HepG2 (cell line): ENCODE results near the gene ACSS1. TPM values are rescaled to one million over a fixed set of nuclear protein-coding genes. Genes with fewer than 3 reads are reported as not detected.
A peak's percentile ranks its signal among the peaks of the same experiment; 100 is the strongest.

ENCODE experiments used
- ADNP ChIP-seq: sonication (generic); formaldehyde crosslinking; IDR thresholded peaks from 2 replicates; pipeline ENCODE4 v1.4.0; 2020; ENCODE audit warnings: missing genetic modification reagents
- CTCF ChIP-seq: sonication (generic); formaldehyde crosslinking; IDR thresholded peaks from 2 replicates; pipeline ENCODE4 v1.5.0; 2020; ENCODE audit warnings: mild to moderate bottlenecking, missing genetic modification reagents, moderate library complexity
- EP300 ChIP-seq, 3 experiments: sonication (generic) in 1 of 3; formaldehyde crosslinking in 1 of 3; IDR thresholded peaks; 2 replicates each; pipeline versions ENCODE4 v1.5.1 to v1.6.1; 2011 to 2020; ENCODE audit warnings: low read depth in 2 of 3, low read length in 2 of 3, borderline replicate concordance in 1 of 3, improper control_type of control experiment in 1 of 3, mild to moderate bottlenecking in 1 of 3, missing genetic modification reagents in 1 of 3, moderate library complexity in 1 of 3
- HNF1B ChIP-seq: sonication (generic); formaldehyde crosslinking; IDR thresholded peaks from 2 replicates; pipeline ENCODE4 v1.5.1; 2020; ENCODE audit warnings: mild to moderate bottlenecking, moderate library complexity, missing genetic modification reagents
- KLF6 ChIP-seq: IDR thresholded peaks from 2 replicates; pipeline ENCODE4 v1.8.0; 2016; ENCODE audit warnings: missing biosample characterization, missing genetic modification reagents
- MATR3 ChIP-seq: sonication (generic); formaldehyde crosslinking; IDR thresholded peaks from 2 replicates; pipeline ENCODE4 v1.4.0; 2020; ENCODE audit warnings: missing genetic modification reagents
- REST ChIP-seq, 2 experiments: IDR thresholded peaks; 2 replicates each; pipeline ENCODE4 v1.6.1; 2011 to 2012; ENCODE audit warnings: low read length in 2 of 2, borderline replicate concordance in 1 of 2, low read depth in 1 of 2, mild to moderate bottlenecking in 1 of 2, moderate library complexity in 1 of 2
- SALL1 ChIP-seq: sonication (generic); formaldehyde crosslinking; IDR thresholded peaks from 2 replicates; pipeline ENCODE4 v1.8.0; 2022; ENCODE audit warnings: mild to moderate bottlenecking, missing genetic modification reagents
- SCMH1 ChIP-seq: sonication (generic); formaldehyde crosslinking; IDR thresholded peaks from 2 replicates; pipeline ENCODE4 v1.9.0; 2021; ENCODE audit warnings: missing genetic modification reagents, mild to moderate bottlenecking, borderline replicate concordance
- SETDB1 ChIP-seq: sonication (generic); formaldehyde crosslinking; IDR thresholded peaks from 2 replicates; pipeline ENCODE4 v1.5.1; 2020; ENCODE audit warnings: missing genetic modification reagents, mild to moderate bottlenecking, borderline replicate concordance
- SMAD3 ChIP-seq: sonication (generic); formaldehyde crosslinking; IDR thresholded peaks from 2 replicates; pipeline ENCODE4 v1.4.0; 2020; ENCODE audit warnings: missing genetic modification reagents
- SOX6 ChIP-seq, 2 experiments: fragments of 450-650 bp in 1 of 2; sonication (generic) in 1 of 2; formaldehyde crosslinking in 1 of 2; IDR thresholded peaks; 2 replicates each; pipeline versions ENCODE4 v1.4.0 to v1.6.1; 2017 to 2020; ENCODE audit warnings: antibody characterized with exemption in 1 of 2, mild to moderate bottlenecking in 1 of 2, missing genetic modification reagents in 1 of 2
- STAT6 ChIP-seq: sonication (generic); formaldehyde crosslinking; IDR thresholded peaks from 2 replicates; pipeline ENCODE4 v1.4.0; 2020; ENCODE audit warnings: missing genetic modification reagents, mild to moderate bottlenecking, borderline replicate concordance
- ZNF3 ChIP-seq: IDR thresholded peaks from 2 replicates; pipeline ENCODE4 v1.7.0; 2017; ENCODE audit warnings: inconsistent platforms
- ZNF331 ChIP-seq: sonication (generic); formaldehyde crosslinking; IDR thresholded peaks from 2 replicates; pipeline ENCODE4 v1.4.0; 2020; ENCODE audit warnings: missing genetic modification reagents
- ZSCAN21 ChIP-seq: sonication (generic); formaldehyde crosslinking; IDR thresholded peaks from 2 replicates; pipeline ENCODE4 v1.8.0; 2022; ENCODE audit warnings: mild to moderate bottlenecking, missing genetic modification reagents, moderate library complexity, borderline replicate concordance
- polyA plus RNA-seq, 8 experiments: library from polyadenylated mRNA; depleted of rRNA in 3 of 8; stranded (reverse) in 7 of 8; unstranded in 1 of 8; fragments of >200 nt; fragmentation: Illumina TruSeq in 4 of 8; extraction: Trizol in 4 of 8; gene quantifications; 2 replicates each; pipeline versions ENCODE4 v1.2.1 to v1.2.3, GENCODE V29; 2011 to 2016; ENCODE audit warnings: low read depth in 4 of 8, missing spikeins in 1 of 8, mixed read lengths in 1 of 8; ENCODE audit not compliant: insufficient read depth in 1 of 8
- total RNA-seq, 5 experiments: library from RNA; depleted of rRNA; stranded (reverse); fragments of >200 nt; fragmentation: Illumina TruSeq; extraction: Trizol; gene quantifications; 2 replicates each; pipeline ENCODE4 v1.2.3, GENCODE V29; 2016; ENCODE audit warnings: low read depth in 1 of 5

ACSS1 gene
- total and polyA plus RNA-seq, 2 of the 13 experiments (the other 11 are each of a cell fraction or from before 2014, with no cell fraction given): 15.2 to 41.6 TPM

GRCh38 chr20:24987244-24987643 lies 70.7 kb downstream of the ACSS1 start (continued):
- TF ChIP-seq CTCF (CRISPR knock-in tag) (no peak), SMAD3 (CRISPR knock-in tag) (peak; percentile 63; the same call in 1 of the 2 replicates), STAT6 (CRISPR knock-in tag) (no peak), SETDB1 (CRISPR knock-in tag) (no peak), REST (IDR thresholded peaks at IDR 0.05; ENCODE audit: borderline replicate concordance in 1 of 2, low read depth in 1 of 2, low read length in 2 of 2) (no peak), KLF6 (peak; percentile 82; the same call in 1 of the 2 replicates), HNF1B (CRISPR knock-in tag) (no peak), ZNF331 (CRISPR knock-in tag) (peak; percentile 83; the same call in 1 of the 2 replicates), ADNP (CRISPR knock-in tag) (peak; percentile 72; the same call in 1 of the 2 replicates), SOX6 (IDR thresholded peaks at IDR 0.05) (no peak), SOX6 (CRISPR knock-in tag; IDR thresholded peaks at IDR 0.05) (peak; percentile 86), ZNF3 (CRISPR knock-in tag) (peak; percentile 61; the same call in 1 of the 2 replicates), SCMH1 (CRISPR knock-in tag) (no peak), SALL1 (CRISPR knock-in tag) (peak; percentile 59), MATR3 (CRISPR knock-in tag) (no peak), EP300 (IDR thresholded peaks at IDR 0.05; ENCODE audit: low read depth in 2 of 2, low read length in 2 of 2) (peak; percentile 85 to 86), EP300 (CRISPR knock-in tag; IDR thresholded peaks at IDR 0.05; ENCODE audit: borderline replicate concordance) (peak; percentile 70; the same call in 1 of the 2 replicates), ZSCAN21 (CRISPR knock-in tag) (0 out of 2 replicates have a peak, but pooled peaks have one; percentile 22)
